Measurements from ENCODE around the gene LY6G6D. TPM values are rescaled to one million over a fixed set of nuclear protein-coding genes. Genes with fewer than 3 reads are reported as not detected.
"Not testable (repeated sequence)": the region's sequence is repeated elsewhere in the genome, so short reads cannot be mapped to it uniquely, and the experiment has no call there.

The LY6G6D gene
- polyA plus RNA-seq, 4 donors: 0.22 TPM; not detected in 3

DNA sequence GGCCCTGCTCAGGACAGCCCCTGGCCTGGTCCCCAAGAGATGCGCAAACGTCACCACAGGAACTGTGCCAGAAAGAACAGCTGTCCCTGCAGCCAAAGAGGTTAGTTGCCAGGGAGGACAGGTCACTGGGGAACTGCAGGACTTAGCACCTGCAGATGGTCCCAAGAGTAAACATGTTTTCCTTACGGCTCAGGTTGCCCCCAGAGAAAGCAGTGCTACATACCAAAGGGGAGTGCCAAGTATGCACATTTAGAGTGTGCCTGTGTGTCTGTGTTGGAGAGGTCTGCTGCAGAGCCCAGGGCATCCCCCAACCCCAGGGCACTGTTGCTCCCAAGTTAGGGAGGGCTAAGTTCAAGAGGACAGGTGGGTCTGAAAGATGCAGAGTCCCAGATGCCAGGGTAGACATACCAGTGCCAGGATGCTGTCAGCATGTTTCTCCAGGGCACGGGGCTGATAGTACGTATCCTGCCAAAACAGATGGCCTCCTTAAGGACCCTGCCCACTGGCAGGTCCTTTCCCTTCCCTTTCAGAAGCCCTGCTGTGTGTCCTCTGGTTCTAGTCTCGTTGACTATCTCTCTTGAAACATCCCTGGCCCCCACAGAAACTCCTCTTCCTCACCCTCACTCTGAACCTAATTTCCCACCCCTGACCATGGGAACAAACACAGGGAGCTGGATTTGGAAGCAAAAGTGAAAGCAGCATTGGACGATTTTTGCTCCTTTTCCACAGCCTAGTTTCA, 13.3 kb upstream of the LY6G6D start:
- FAIRE-seq (no peak), DNase-seq (peak; percentile 49 to 55)
- H3K36me3 ChIP-seq (ENCODE audit: control insufficient read depth in 3 of 3, insufficient read depth in 2 of 3, low read depth in 1 of 3, low read length in 3 of 3): peaks cover 0 to 36% (median 4%) of the 10 kb centered on the region in 3 donors
- H3K27me3 ChIP-seq (ENCODE audit: control insufficient read depth in 3 of 3, insufficient read depth in 3 of 3, low read length in 3 of 3): no peaks in the 10 kb centered on the region
- H3K4me1 ChIP-seq (ENCODE audit: control insufficient read depth in 3 of 3, insufficient read depth in 2 of 3, low read depth in 1 of 3, low read length in 2 of 3): peaks cover 0 to 21% (median 4%) of the 10 kb centered on the region in 3 donors
- H3K4me3 ChIP-seq (ENCODE audit: low read depth in 1 of 3, low read length in 3 of 3): peak overlapping the region; percentile 46 to 88 (median 69)
- 19 to 27% (median 25%) methylated on average over 7 of the region's 7 CpGs for WGBS, 3 donors
- H3K9me3 ChIP-seq (ENCODE audit: control insufficient read depth in 2 of 2, insufficient read depth in 1 of 2, low read depth in 1 of 2, low read length in 1 of 2): no peaks in the 10 kb centered on the region
- peak overlapping the region in 2 of 3 donors; percentile 97 to 98 for H3K27ac ChIP-seq (ENCODE audit: low read depth in 1 of 3, low read length in 2 of 3)

DNA sequence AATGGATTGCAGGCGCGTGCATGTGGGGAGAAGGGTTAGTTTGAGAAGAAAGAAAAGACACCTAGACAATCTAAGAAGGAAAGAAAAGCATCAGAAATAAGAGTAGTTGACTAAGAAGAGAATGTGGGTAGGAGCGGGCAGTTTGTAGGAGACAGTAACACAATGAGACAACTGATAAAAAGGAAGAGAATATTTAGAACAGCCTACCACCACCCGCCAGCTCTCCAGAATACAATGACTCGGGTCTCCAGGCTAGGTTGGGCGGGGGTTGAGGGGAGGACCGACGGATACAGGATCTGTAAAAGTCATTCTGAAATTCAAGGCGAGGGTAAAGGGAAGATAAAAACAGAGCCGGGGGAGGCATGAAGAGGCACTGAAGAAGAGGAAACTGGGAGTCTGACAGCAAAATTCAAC, 12.7 kb upstream of the LY6G6D start:
- H3K36me3 ChIP-seq (ENCODE audit: control insufficient read depth in 3 of 3, insufficient read depth in 2 of 3, low read depth in 1 of 3, low read length in 3 of 3): peaks cover 0 to 32% (median 3%) of the 10 kb centered on the region in 3 donors
- WGBS, 3 donors: 1% methylated on average over 10 of the region's 10 CpGs
- peaks cover 0 to 21% (median 4%) of the 10 kb centered on the region in 3 donors for H3K4me1 ChIP-seq (ENCODE audit: control insufficient read depth in 3 of 3, insufficient read depth in 2 of 3, low read depth in 1 of 3, low read length in 2 of 3)
- FAIRE-seq (no peak), DNase-seq (no peak)
- peak overlapping the region; percentile 97 to 98 (median 98) for H3K27ac ChIP-seq (ENCODE audit: low read depth in 1 of 3, low read length in 2 of 3)
- no peaks in the 10 kb centered on the region for H3K9me3 ChIP-seq (ENCODE audit: control insufficient read depth in 2 of 2, insufficient read depth in 1 of 2, low read depth in 1 of 2, low read length in 1 of 2)
- no peaks in the 10 kb centered on the region for H3K27me3 ChIP-seq (ENCODE audit: control insufficient read depth in 3 of 3, insufficient read depth in 3 of 3, low read length in 3 of 3)
- H3K4me3 ChIP-seq (ENCODE audit: low read depth in 1 of 3, low read length in 3 of 3): peak overlapping the region; percentile 46 to 88 (median 69)

DNA sequence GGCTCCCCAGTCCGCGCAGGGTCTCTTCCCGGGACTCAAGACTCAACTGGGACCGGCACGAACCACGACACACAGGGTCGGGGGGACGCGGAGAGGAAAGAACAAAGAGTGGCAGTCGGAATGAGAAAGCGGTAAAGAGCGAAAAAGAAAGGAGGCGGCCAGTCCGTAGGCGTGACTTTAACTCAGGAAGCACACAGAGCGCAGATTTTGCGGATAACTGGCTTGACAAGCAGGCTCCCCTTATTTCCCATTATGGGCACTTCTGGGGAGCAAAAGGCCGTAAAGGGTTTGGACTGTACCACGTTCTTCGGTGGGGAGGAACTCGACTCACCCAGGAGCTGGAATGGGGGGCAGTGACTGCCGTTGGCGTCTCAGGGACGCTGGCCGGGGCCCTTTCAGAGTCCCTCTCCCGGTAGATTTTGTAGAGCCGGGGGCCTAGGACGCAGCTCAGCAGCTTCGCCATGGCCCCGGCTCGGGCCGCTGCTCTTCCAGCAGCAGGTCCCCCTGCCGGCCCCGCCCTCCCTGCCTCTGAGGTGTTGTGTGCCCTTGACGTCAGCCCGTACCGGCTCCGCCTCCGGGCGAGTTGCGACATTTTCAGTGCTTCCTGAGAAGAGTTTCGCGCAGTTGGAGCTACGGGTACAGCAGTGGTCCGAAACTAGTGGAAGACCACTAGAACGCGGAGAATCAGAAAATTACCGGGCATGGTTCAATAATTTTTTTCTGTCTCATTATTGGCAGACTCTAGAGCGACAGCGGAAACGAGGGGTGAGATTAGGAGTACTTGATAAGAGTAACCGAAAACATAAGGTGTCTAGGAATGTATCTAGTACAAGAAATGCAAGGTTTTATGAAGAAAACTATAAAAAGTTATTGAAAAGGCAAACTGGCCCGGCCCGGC, 12.1 kb upstream of the LY6G6D start, which contains the start of gene ABHD16A:
TSS of gene ABHD16A (minus strand) at position 506 of the 898 bp plus-strand sequence. CDS start at position 463, 43 bp downstream.
- H3K36me3 ChIP-seq (ENCODE audit: control insufficient read depth in 3 of 3, insufficient read depth in 2 of 3, low read depth in 1 of 3, low read length in 3 of 3): peaks cover 0 to 28% (median 0%) of the 10 kb centered on the region in 3 donors
- no peaks in the 10 kb centered on the region for H3K27me3 ChIP-seq (ENCODE audit: control insufficient read depth in 3 of 3, insufficient read depth in 3 of 3, low read length in 3 of 3)
- no peaks in the 10 kb centered on the region for H3K9me3 ChIP-seq (ENCODE audit: control insufficient read depth in 2 of 2, insufficient read depth in 1 of 2, low read depth in 1 of 2, low read length in 1 of 2)
- peaks cover 0 to 21% (median 4%) of the 10 kb centered on the region in 3 donors for H3K4me1 ChIP-seq (ENCODE audit: control insufficient read depth in 3 of 3, insufficient read depth in 2 of 3, low read depth in 1 of 3, low read length in 2 of 3)
- H3K27ac ChIP-seq (ENCODE audit: low read depth in 1 of 3, low read length in 2 of 3): peak within 1 kb of the TSS; percentile 97 to 98 (median 98)
- H3K4me3 ChIP-seq (ENCODE audit: low read depth in 1 of 3, low read length in 3 of 3): peak within 1 kb of the TSS; percentile 46 to 88 (median 69)
- peak; percentile 98 to 100 for DNase-seq
- no peak for FAIRE-seq
- 1% methylated on average over 54 of the region's 54 CpGs for WGBS, 3 donors

DNA sequence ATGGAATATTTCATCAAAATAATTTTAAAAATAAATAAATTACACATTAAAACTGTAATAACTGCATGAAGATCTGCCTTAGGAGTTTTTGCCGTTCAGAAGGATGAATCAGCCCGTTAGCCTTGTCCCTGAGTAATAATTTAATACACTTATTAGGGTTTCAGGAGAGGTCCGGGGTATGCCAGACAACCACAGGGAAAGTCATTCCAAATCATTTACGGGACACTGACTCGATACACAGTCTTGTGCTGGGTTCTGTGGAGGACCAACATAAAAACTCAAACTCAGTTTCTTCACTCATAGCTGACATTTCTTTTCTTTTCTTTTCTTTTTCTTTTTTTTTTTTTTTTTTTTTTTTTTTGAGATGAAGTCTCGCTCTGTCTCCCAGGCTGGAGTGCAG, 9.2 kb upstream of the LY6G6D start:
- no peak overlapping the region for H3K4me3 ChIP-seq (ENCODE audit: low read depth in 1 of 3, low read length in 3 of 3)
- no peak for DNase-seq
- peaks cover under 1 to 19% (median 2%) of the 10 kb centered on the region in 3 donors for H3K4me1 ChIP-seq (ENCODE audit: control insufficient read depth in 3 of 3, insufficient read depth in 2 of 3, low read depth in 1 of 3, low read length in 2 of 3)
- no peaks in the 10 kb centered on the region for H3K27me3 ChIP-seq (ENCODE audit: control insufficient read depth in 3 of 3, insufficient read depth in 3 of 3, low read length in 3 of 3)
- H3K9me3 ChIP-seq (ENCODE audit: control insufficient read depth in 2 of 2, insufficient read depth in 1 of 2, low read depth in 1 of 2, low read length in 1 of 2): no peaks in the 10 kb centered on the region
- peaks cover 0 to 11% (median 0%) of the 10 kb centered on the region in 3 donors for H3K36me3 ChIP-seq (ENCODE audit: control insufficient read depth in 3 of 3, insufficient read depth in 2 of 3, low read depth in 1 of 3, low read length in 3 of 3)
- no peak overlapping the region for H3K27ac ChIP-seq (ENCODE audit: low read depth in 1 of 3, low read length in 2 of 3)
- WGBS, 3 donors: 89 to 90% (median 90%) methylated on average over 5 to 6 of the region's 6 CpGs
- no peak for FAIRE-seq

DNA sequence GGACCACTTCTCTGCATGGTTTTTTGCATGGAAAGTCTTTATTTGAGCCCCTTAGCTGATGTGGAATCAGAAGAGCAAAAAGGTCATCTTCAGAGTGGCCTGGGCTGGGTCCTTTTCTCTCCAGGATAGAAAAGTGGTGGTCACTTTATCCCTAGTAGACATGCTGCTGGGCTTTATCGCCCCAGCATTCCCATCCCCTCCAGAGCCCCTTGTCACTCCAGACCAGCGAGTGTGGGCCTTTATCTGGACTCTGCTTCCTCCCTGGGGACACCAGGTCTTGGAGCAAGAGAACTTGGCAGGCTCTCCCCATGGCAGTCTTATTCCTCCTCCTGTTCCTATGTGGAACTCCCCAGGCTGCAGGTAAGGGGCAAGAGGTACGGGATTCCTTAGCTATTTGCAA, 8.5 kb upstream of the LY6G6D start, which contains the start of gene LY6G6F:
TSS of gene LY6G6F (plus strand) at position 268 of the 400 bp plus-strand sequence. CDS start at position 309, 41 bp downstream.
- Histone ChIP-seq H3K4me3 (ENCODE audit: low read depth in 1 of 3, low read length in 3 of 3) (no peak within 1 kb of the TSS), H3K27me3 (ENCODE audit: control insufficient read depth in 3 of 3, insufficient read depth in 3 of 3, low read length in 3 of 3) (no peaks in the 10 kb centered on the region), H3K36me3 (ENCODE audit: control insufficient read depth in 3 of 3, insufficient read depth in 2 of 3, low read depth in 1 of 3, low read length in 3 of 3) (peaks cover 0 to 8% (median 0%) of the 10 kb centered on the region in 3 donors), H3K9me3 (ENCODE audit: control insufficient read depth in 2 of 2, insufficient read depth in 1 of 2, low read depth in 1 of 2, low read length in 1 of 2) (no peaks in the 10 kb centered on the region), H3K27ac (ENCODE audit: low read depth in 1 of 3, low read length in 2 of 3) (no peak within 1 kb of the TSS), H3K4me1 (ENCODE audit: control insufficient read depth in 3 of 3, insufficient read depth in 2 of 3, low read depth in 1 of 3, low read length in 2 of 3) (peaks cover 2 to 16% (median 4%) of the 10 kb centered on the region in 3 donors)
- DNase-seq: no peak
- WGBS, 3 donors: 60 to 68% (median 65%) methylated on average over 3 of the region's 3 CpGs
- no peak for FAIRE-seq

DNA sequence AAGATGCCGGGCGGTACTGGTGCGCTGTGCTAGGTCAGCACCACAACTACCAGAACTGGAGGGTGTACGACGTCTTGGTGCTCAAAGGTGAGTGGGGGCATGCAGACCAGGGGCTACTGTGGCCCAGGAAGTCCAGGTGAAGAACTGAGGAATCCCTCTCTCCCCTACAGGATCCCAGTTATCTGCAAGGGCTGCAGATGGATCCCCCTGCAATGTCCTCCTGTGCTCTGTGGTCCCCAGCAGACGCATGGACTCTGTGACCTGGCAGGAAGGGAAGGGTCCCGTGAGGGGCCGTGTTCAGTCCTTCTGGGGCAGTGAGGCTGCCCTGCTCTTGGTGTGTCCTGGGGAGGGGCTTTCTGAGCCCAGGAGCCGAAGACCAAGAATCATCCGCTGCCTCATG, 7.4 kb upstream of the LY6G6D start:
- no peaks in the 10 kb centered on the region for H3K9me3 ChIP-seq (ENCODE audit: control insufficient read depth in 2 of 2, insufficient read depth in 1 of 2, low read depth in 1 of 2, low read length in 1 of 2)
- H3K27ac ChIP-seq (ENCODE audit: low read depth in 1 of 3, low read length in 2 of 3): no peak overlapping the region
- DNase-seq (no peak), FAIRE-seq (no peak)
- no peaks in the 10 kb centered on the region for H3K27me3 ChIP-seq (ENCODE audit: control insufficient read depth in 3 of 3, insufficient read depth in 3 of 3, low read length in 3 of 3)
- H3K36me3 ChIP-seq (ENCODE audit: control insufficient read depth in 3 of 3, insufficient read depth in 2 of 3, low read depth in 1 of 3, low read length in 3 of 3): peaks cover 0 to 4% (median 0%) of the 10 kb centered on the region in 3 donors
- 86 to 94% (median 89%) methylated on average over 10 of the region's 10 CpGs for WGBS, 3 donors
- no peak overlapping the region for H3K4me3 ChIP-seq (ENCODE audit: low read depth in 1 of 3, low read length in 3 of 3)
- peaks cover 0 to 10% (median 4%) of the 10 kb centered on the region in 3 donors for H3K4me1 ChIP-seq (ENCODE audit: control insufficient read depth in 3 of 3, insufficient read depth in 2 of 3, low read depth in 1 of 3, low read length in 2 of 3)

DNA sequence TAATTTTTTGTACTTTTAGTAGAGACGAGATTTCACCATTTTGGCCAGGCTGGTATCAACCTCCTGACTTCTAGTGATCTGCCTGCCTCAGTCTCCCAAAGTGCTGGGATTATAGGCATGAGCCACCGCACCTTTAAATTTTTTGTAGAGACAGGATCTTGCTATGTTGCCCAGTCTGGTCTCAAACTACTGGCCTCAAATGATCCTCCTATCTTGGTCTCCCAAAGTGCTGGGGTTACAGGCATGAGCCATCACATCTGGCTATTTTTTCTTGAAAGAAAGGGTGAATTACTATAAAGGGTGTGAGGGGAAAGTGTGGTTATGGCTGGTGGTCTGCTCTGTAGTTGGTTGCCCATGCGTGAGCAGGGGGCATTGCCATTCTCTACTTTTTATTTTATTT, 6.9 kb upstream of the LY6G6D start:
- no peak for FAIRE-seq
- Histone ChIP-seq H3K27me3 (ENCODE audit: control insufficient read depth in 3 of 3, insufficient read depth in 3 of 3, low read length in 3 of 3) (no peaks in the 10 kb centered on the region), H3K4me1 (ENCODE audit: control insufficient read depth in 3 of 3, insufficient read depth in 2 of 3, low read depth in 1 of 3, low read length in 2 of 3) (peaks cover 0 to 10% (median 4%) of the 10 kb centered on the region in 3 donors), H3K36me3 (ENCODE audit: control insufficient read depth in 3 of 3, insufficient read depth in 2 of 3, low read depth in 1 of 3, low read length in 3 of 3) (peaks cover 0 to 4% (median 0%) of the 10 kb centered on the region in 3 donors), H3K27ac (ENCODE audit: low read depth in 1 of 3, low read length in 2 of 3) (no peak overlapping the region), H3K9me3 (ENCODE audit: control insufficient read depth in 2 of 2, insufficient read depth in 1 of 2, low read depth in 1 of 2, low read length in 1 of 2) (no peaks in the 10 kb centered on the region), H3K4me3 (ENCODE audit: low read depth in 1 of 3, low read length in 3 of 3) (no peak overlapping the region)
- DNase-seq: no peak
- WGBS, 3 donors: 94 to 99% (median 96%) methylated on average over 3 of the region's 3 CpGs

DNA sequence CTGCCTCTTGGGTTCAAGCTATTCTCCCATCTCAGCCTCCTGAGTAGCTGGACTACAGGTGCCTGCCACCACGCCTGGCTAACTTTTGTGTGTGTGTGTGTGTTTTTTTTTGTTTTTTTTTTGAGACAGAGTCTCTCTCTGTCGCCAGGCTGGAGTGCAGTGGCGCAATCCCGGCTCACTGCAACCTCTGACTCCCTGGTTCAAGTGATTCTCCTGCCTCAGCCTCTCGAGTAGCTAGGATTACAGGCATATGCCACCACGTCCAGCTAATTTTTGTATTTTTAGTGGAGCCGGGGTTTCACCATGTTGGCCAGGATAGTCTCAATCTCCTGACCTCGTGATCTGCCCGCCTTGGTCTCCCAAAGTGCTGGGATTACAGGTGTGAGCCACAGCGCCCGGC, 6.0 kb upstream of the LY6G6D start:
- peaks cover 0 to 16% (median 4%) of the 10 kb centered on the region in 3 donors for H3K4me1 ChIP-seq (ENCODE audit: control insufficient read depth in 3 of 3, insufficient read depth in 2 of 3, low read depth in 1 of 3, low read length in 2 of 3)
- H3K36me3 ChIP-seq (ENCODE audit: control insufficient read depth in 3 of 3, insufficient read depth in 2 of 3, low read depth in 1 of 3, low read length in 3 of 3); H3K4me3 ChIP-seq (ENCODE audit: low read depth in 1 of 3, low read length in 3 of 3); H3K27me3 ChIP-seq (ENCODE audit: control insufficient read depth in 3 of 3, insufficient read depth in 3 of 3, low read length in 3 of 3); H3K9me3 ChIP-seq (ENCODE audit: control insufficient read depth in 2 of 2, insufficient read depth in 1 of 2, low read depth in 1 of 2, low read length in 1 of 2); DNase-seq; H3K27ac ChIP-seq (ENCODE audit: low read depth in 1 of 3, low read length in 2 of 3); FAIRE-seq: not testable (repeated sequence)
- WGBS, 3 donors: 87 to 91% (median 91%) methylated on average over 11 of the region's 11 CpGs
